ENCODE results near the gene PSMA2. TPM values are rescaled to one million over a fixed set of nuclear protein-coding genes. Genes with fewer than 3 reads are reported as not detected.
"Not testable (repeated sequence)": the region's sequence is repeated elsewhere in the genome, so short reads cannot be mapped to it uniquely, and the experiment has no call there.

PSMA2 gene
- total RNA-seq, 1 experiment from 2014 or later, result 199 TPM

GRCh38 chr7:42900842-42901241 is 31.1 kb downstream of the PSMA2 start:
- Histone ChIP-seq H3K27me3 (no peaks in the 10 kb centered on the region; the same call in 1 of the 2 replicates), H3K27ac (no peak overlapping the region), H3K36me3 (no peaks in the 10 kb centered on the region), H3K9me3 (replicated peaks) (no peaks in the 10 kb centered on the region), H3K4me3 (no peak overlapping the region), H3K4me1 (no peaks in the 10 kb centered on the region)
- no peak for DNase-seq

GRCh38 chr7:42893346-42894240 is 38.4 kb downstream of the PSMA2 start:
- Histone ChIP-seq H3K4me3 (no peak overlapping the region), H3K27ac (no peak overlapping the region), H3K27me3 (no peaks in the 10 kb centered on the region), H3K4me1 (peaks cover 9% of the 10 kb centered on the region; the same call in 1 of the 2 replicates), H3K9me3 (replicated peaks) (no peaks in the 10 kb centered on the region), H3K36me3 (no peaks in the 10 kb centered on the region)
- DNase-seq, result peak; percentile 37 to 42

GRCh38 chr7:42886893-42887505 is 45.0 kb downstream of the PSMA2 start:
- Histone ChIP-seq H3K9me3 (replicated peaks) (no peaks in the 10 kb centered on the region), H3K27ac (no peak overlapping the region), H3K4me3 (no peak overlapping the region), H3K27me3 (0 out of 2 replicates have a peak, but pooled peaks cover 2% of the 10 kb centered on the region), H3K36me3 (no peaks in the 10 kb centered on the region), H3K4me1 (no peaks in the 10 kb centered on the region)
- no peak for DNase-seq

GRCh38 chr7:42886129-42886528 is 45.8 kb downstream of the PSMA2 start:
- Histone ChIP-seq H3K36me3 (no peaks in the 10 kb centered on the region), H3K27me3 (0 out of 2 replicates have a peak, but pooled peaks cover 2% of the 10 kb centered on the region), H3K4me3 (no peak overlapping the region), H3K9me3 (replicated peaks) (no peaks in the 10 kb centered on the region; the same call in 1 of the 2 replicates), H3K4me1 (no peaks in the 10 kb centered on the region), H3K27ac (no peak overlapping the region)
- no peak for DNase-seq

- H3K36me3 ChIP-seq; DNase-seq; H3K27ac ChIP-seq; H3K9me3 ChIP-seq (replicated peaks); H3K4me3 ChIP-seq; H3K27me3 ChIP-seq; H3K4me1 ChIP-seq: not testable (repeated sequence)
Measured at GRCh38 chr7:42885183-42885582, 46.8 kb downstream of the PSMA2 start.

- no peaks in the 10 kb centered on the region; the same call in 1 of the 2 replicates for H3K9me3 ChIP-seq (replicated peaks)
- H3K36me3 ChIP-seq, result no peaks in the 10 kb centered on the region
- H3K4me3 ChIP-seq, result no peak overlapping the region
- no peak for DNase-seq
- no peaks in the 10 kb centered on the region for H3K4me1 ChIP-seq
- H3K27me3 ChIP-seq, result 0 out of 2 replicates have a peak, but pooled peaks cover 2% of the 10 kb centered on the region
- no peak overlapping the region for H3K27ac ChIP-seq
Measured at GRCh38 chr7:42883950-42884349, 48.0 kb downstream of the PSMA2 start.

- Histone ChIP-seq H3K27ac (no peak overlapping the region), H3K4me1 (no peaks in the 10 kb centered on the region), H3K36me3 (no peaks in the 10 kb centered on the region), H3K9me3 (replicated peaks) (no peaks in the 10 kb centered on the region; the same call in 1 of the 2 replicates), H3K4me3 (no peak overlapping the region), H3K27me3 (no peaks in the 10 kb centered on the region)
- DNase-seq, result no peak
Measured at GRCh38 chr7:42880392-42880791, 51.6 kb downstream of the PSMA2 start.

GRCh38 chr7:42878303-42878702 is 53.7 kb downstream of the PSMA2 start:
- H3K4me1 ChIP-seq, result no peaks in the 10 kb centered on the region
- no peak for DNase-seq
- H3K9me3 ChIP-seq (replicated peaks), result no peaks in the 10 kb centered on the region; the same call in 1 of the 2 replicates
- no peaks in the 10 kb centered on the region for H3K36me3 ChIP-seq
- no peak overlapping the region for H3K4me3 ChIP-seq
- H3K27me3 ChIP-seq, result no peaks in the 10 kb centered on the region
- H3K27ac ChIP-seq, result no peak overlapping the region

- Histone ChIP-seq H3K4me1 (no peaks in the 10 kb centered on the region), H3K27ac (no peak overlapping the region), H3K4me3 (no peak overlapping the region), H3K36me3 (no peaks in the 10 kb centered on the region), H3K27me3 (no peaks in the 10 kb centered on the region), H3K9me3 (replicated peaks) (no peaks in the 10 kb centered on the region; the same call in 1 of the 2 replicates)
- DNase-seq, result no peak
Measured at GRCh38 chr7:42877862-42878261, 54.1 kb downstream of the PSMA2 start.

- peak; percentile 33 to 77 for DNase-seq
- H3K4me3 ChIP-seq, result no peak overlapping the region
Measured at GRCh38 chr7:42876182-42877068, 55.5 kb downstream of the PSMA2 start.

GRCh38 chr7:42869131-42870020 is 62.6 kb downstream of the PSMA2 start:
- Histone ChIP-seq H3K4me3 (no peak overlapping the region), H3K27ac (no peak overlapping the region), H3K27me3 (no peaks in the 10 kb centered on the region), H3K4me1 (no peaks in the 10 kb centered on the region), H3K36me3 (no peaks in the 10 kb centered on the region), H3K9me3 (replicated peaks) (no peaks in the 10 kb centered on the region)
- DNase-seq, result no peak

More at GRCh38 chr7:42876182-42877068, 55.5 kb downstream of the PSMA2 start:
- Histone ChIP-seq H3K4me1 (no peaks in the 10 kb centered on the region), H3K27me3 (no peaks in the 10 kb centered on the region), H3K36me3 (no peaks in the 10 kb centered on the region), H3K9me3 (replicated peaks) (no peaks in the 10 kb centered on the region; the same call in 1 of the 2 replicates), H3K27ac (no peak overlapping the region)

- Histone ChIP-seq H3K27ac (no peak overlapping the region), H3K4me3 (no peak overlapping the region), H3K9me3 (replicated peaks) (no peaks in the 10 kb centered on the region), H3K27me3 (no peaks in the 10 kb centered on the region), H3K4me1 (no peaks in the 10 kb centered on the region), H3K36me3 (no peaks in the 10 kb centered on the region)
- DNase-seq, result no peak
Measured at GRCh38 chr7:42868480-42868879, 63.5 kb downstream of the PSMA2 start.

Data from SJCRH30 (cell line).